ENCODE data around the gene PLCB4.

The PLCB4 gene

GRCh38 chr20:9136114-9136513 lies 67.2 kb downstream of the PLCB4 start:
- H3F3A ChIP-seq (ENCODE audit: low read depth) = no peaks in the 10 kb centered on the region
- H3K79me2 ChIP-seq (ENCODE audit: insufficient read depth, low read length) = no peaks in the 10 kb centered on the region
- H3K4me2 ChIP-seq (ENCODE audit: low read depth, low read length, poor library complexity, severe bottlenecking) = peak overlapping the region; percentile 19
- no peak overlapping the region for H2AFZ ChIP-seq (ENCODE audit: low read length)
- H3K4me3 ChIP-seq (ENCODE audit: low read length, poor library complexity, severe bottlenecking) = no peak overlapping the region
- H3K36me3 ChIP-seq (ENCODE audit: insufficient read depth, low read length) = no peaks in the 10 kb centered on the region
- no peaks in the 10 kb centered on the region for H3K9me2 ChIP-seq (replicated peaks; ENCODE audit: low read depth, low read length)
- no peak overlapping the region for H3K9ac ChIP-seq (ENCODE audit: low read depth, low read length, poor library complexity, severe bottlenecking)
- no peaks in the 10 kb centered on the region for H3K27me3 ChIP-seq (ENCODE audit: insufficient read depth, low read length, poor library complexity, severe bottlenecking)
- H4K20me1 ChIP-seq (ENCODE audit: insufficient read depth, low read length, poor library complexity, severe bottlenecking) = no peaks in the 10 kb centered on the region
- TF ChIP-seq EZH2phosphoT487 (IDR thresholded peaks at IDR 0.05; ENCODE audit: borderline replicate concordance) = no peak
- TF ChIP-seq, protein P1, sequence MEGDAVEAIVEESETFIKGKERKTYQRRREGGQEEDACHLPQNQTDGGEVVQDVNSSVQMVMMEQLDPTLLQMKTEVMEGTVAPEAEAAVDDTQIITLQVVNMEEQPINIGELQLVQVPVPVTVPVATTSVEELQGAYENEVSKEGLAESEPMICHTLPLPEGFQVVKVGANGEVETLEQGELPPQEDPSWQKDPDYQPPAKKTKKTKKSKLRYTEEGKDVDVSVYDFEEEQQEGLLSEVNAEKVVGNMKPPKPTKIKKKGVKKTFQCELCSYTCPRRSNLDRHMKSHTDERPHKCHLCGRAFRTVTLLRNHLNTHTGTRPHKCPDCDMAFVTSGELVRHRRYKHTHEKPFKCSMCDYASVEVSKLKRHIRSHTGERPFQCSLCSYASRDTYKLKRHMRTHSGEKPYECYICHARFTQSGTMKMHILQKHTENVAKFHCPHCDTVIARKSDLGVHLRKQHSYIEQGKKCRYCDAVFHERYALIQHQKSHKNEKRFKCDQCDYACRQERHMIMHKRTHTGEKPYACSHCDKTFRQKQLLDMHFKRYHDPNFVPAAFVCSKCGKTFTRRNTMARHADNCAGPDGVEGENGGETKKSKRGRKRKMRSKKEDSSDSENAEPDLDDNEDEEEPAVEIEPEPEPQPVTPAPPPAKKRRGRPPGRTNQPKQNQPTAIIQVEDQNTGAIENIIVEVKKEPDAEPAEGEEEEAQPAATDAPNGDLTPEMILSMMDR (conservative IDR thresholded peaks at IDR 0.05; ENCODE audit: low read length) = no peak
- no peaks in the 10 kb centered on the region; the same call in 1 of the 2 replicates for H3K9me3 ChIP-seq (ENCODE audit: insufficient read depth, low read depth, low read length)
- peaks cover 24% of the 10 kb centered on the region for H3K4me1 ChIP-seq (ENCODE audit: insufficient read depth, low read length, poor library complexity, severe bottlenecking)

GRCh38 chr20:9137001-9137400 lies 68.1 kb downstream of the PLCB4 start:
- H2AFZ ChIP-seq (ENCODE audit: low read length) = no peak overlapping the region
- H3K9ac ChIP-seq (ENCODE audit: low read depth, low read length, poor library complexity, severe bottlenecking) = no peak overlapping the region
- H4K20me1 ChIP-seq (ENCODE audit: insufficient read depth, low read length, poor library complexity, severe bottlenecking) = no peaks in the 10 kb centered on the region
- no peaks in the 10 kb centered on the region for H3F3A ChIP-seq (ENCODE audit: low read depth)
- peak overlapping the region; percentile 19 for H3K4me2 ChIP-seq (ENCODE audit: low read depth, low read length, poor library complexity, severe bottlenecking)
- peaks cover 33% of the 10 kb centered on the region for H3K4me1 ChIP-seq (ENCODE audit: insufficient read depth, low read length, poor library complexity, severe bottlenecking)
- no peaks in the 10 kb centered on the region for H3K9me2 ChIP-seq (replicated peaks; ENCODE audit: low read depth, low read length)
- H3K9me3 ChIP-seq (ENCODE audit: insufficient read depth, low read depth, low read length) = no peaks in the 10 kb centered on the region
- H3K4me3 ChIP-seq (ENCODE audit: low read length, poor library complexity, severe bottlenecking) = no peak overlapping the region
- TF ChIP-seq EZH2phosphoT487 (IDR thresholded peaks at IDR 0.05; ENCODE audit: borderline replicate concordance) = no peak
- TF ChIP-seq, protein P1 (conservative IDR thresholded peaks at IDR 0.05; ENCODE audit: low read length) = no peak
- H3K79me2 ChIP-seq (ENCODE audit: insufficient read depth, low read length) = no peaks in the 10 kb centered on the region
- H3K27me3 ChIP-seq (ENCODE audit: insufficient read depth, low read length, poor library complexity, severe bottlenecking) = no peaks in the 10 kb centered on the region
- no peaks in the 10 kb centered on the region for H3K36me3 ChIP-seq (ENCODE audit: insufficient read depth, low read length)

DNA sequence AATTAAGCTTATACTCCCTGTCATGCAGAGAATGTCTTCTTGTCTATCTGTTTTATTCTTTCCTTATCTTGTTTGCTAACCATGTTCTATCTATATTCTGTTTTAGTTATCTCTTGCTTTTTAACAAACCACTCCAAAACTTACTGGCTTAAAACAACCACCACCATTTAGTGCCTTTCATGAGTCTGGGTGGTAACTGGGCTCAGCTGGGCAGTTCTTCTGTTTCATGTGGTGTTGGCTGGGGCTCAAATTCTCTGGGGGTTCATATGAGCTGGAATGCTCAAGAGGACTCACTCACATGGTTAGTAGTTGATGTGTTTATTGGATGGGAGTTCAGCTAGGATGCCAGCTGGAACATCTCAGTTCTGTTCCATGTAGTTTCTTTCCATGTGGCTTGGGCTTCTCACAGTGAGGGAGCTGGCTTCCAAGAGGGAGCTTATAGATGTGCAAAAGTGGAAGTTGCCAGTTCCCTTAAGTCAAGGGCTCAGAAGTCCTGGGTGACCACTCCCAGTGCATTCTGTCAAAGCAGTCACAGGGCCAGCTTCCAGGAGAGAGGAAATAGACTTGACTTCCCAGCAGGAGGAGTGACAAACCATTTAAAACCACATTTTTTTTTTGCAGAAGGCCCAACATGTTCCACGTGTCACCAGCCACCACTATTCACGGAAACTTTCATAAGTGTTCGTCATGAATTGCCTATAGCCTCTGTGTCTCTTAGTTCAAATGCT lies 70.4 kb downstream of the PLCB4 start:
- Histone ChIP-seq H3K4me1 (ENCODE audit: insufficient read depth, low read length, poor library complexity, severe bottlenecking) (peaks cover 55% of the 10 kb centered on the region), H3K9ac (ENCODE audit: low read depth, low read length, poor library complexity, severe bottlenecking) (no peak overlapping the region), H3K4me3 (ENCODE audit: low read length, poor library complexity, severe bottlenecking) (no peak overlapping the region), H3K27me3 (ENCODE audit: insufficient read depth, low read length, poor library complexity, severe bottlenecking) (no peaks in the 10 kb centered on the region), H3K36me3 (ENCODE audit: insufficient read depth, low read length) (no peaks in the 10 kb centered on the region), H3K9me2 (replicated peaks; ENCODE audit: low read depth, low read length) (no peaks in the 10 kb centered on the region), H3K4me2 (ENCODE audit: low read depth, low read length, poor library complexity, severe bottlenecking) (no peak overlapping the region), H4K20me1 (ENCODE audit: insufficient read depth, low read length, poor library complexity, severe bottlenecking) (no peaks in the 10 kb centered on the region), H3F3A (ENCODE audit: low read depth) (no peaks in the 10 kb centered on the region), H3K79me2 (ENCODE audit: insufficient read depth, low read length) (no peaks in the 10 kb centered on the region), H2AFZ (ENCODE audit: low read length) (no peak overlapping the region), H3K9me3 (ENCODE audit: insufficient read depth, low read depth, low read length) (no peaks in the 10 kb centered on the region)
- TF ChIP-seq, protein P1 (conservative IDR thresholded peaks at IDR 0.05; ENCODE audit: low read length) = no peak
- TF ChIP-seq EZH2phosphoT487 (IDR thresholded peaks at IDR 0.05; ENCODE audit: borderline replicate concordance) = no peak
